IMR-90 (cell line): ENCODE measurements around the gene NUP205. TPM values are rescaled to one million over a fixed set of nuclear protein-coding genes. Genes with fewer than 3 reads are reported as not detected.
A peak's percentile ranks its signal among the peaks of the same experiment; 100 is the strongest.

ENCODE experiments used
- ATAC-seq: fragments of 200-7000 bp; cut with Tn5 transposase; 2 replicates; pipeline ENCODE4 v1.9.1; 2020; ENCODE audit warnings: low read depth, mild to moderate bottlenecking, moderate library complexity
- BruUV-seq: library from RNA; stranded (reverse); fragments of 400-500 nt; replicated peaks from 2 replicates; lab custom pipeline; 2021; lab: Mats Ljungman, UMichigan
- CTCF ChIA-PET: fragments of 300-600 bp; formaldehyde crosslinking; extraction: SDS; loops from one replicate; lab custom pipeline; 2021; ENCODE audit warnings: antibody characterized with exemption; lab: Yijun Ruan, JAX
- POLR2A ChIA-PET: fragments of 300-600 bp; sonication (Branson Sonifier 250); formaldehyde crosslinking; loops from one replicate; lab custom pipeline; 2022; ENCODE audit warnings: antibody characterized with exemption; ENCODE audit not compliant: unreplicated experiment; lab: Charles Lee
- DNase-seq: peaks from one replicate; pipeline ENCODE4 v3.0.0; 2013
- H2AFZ ChIP-seq: replicated peaks from 2 replicates; pipeline ENCODE3; 2013; ENCODE audit warnings: low read length, mild to moderate bottlenecking; ENCODE audit not compliant: poor library complexity
- H2AK5ac ChIP-seq: 2 replicates; pipeline ENCODE4 v1.6.1; 2013; ENCODE audit warnings: low read depth, low read length, inconsistent platforms
- H2AK9ac ChIP-seq: replicated peaks from 2 replicates; pipeline ENCODE3; 2013; ENCODE audit warnings: mild to moderate bottlenecking, low read depth, low read length, moderate library complexity; ENCODE audit not compliant: poor library complexity
- H2BK120ac ChIP-seq: 2 replicates; pipeline ENCODE4 v1.6.1; 2013; ENCODE audit warnings: low read depth, low read length, inconsistent platforms
- H2BK15ac ChIP-seq: 3 replicates; pipeline ENCODE4 v1.6.1; 2013; ENCODE audit warnings: low read depth, low read length, inconsistent platforms
- H2BK20ac ChIP-seq: 2 replicates; pipeline ENCODE4 v1.6.1; 2013; ENCODE audit warnings: low read depth, mild to moderate bottlenecking, inconsistent platforms, low read length, moderate library complexity
- H2BK5ac ChIP-seq: 2 replicates; pipeline ENCODE4 v1.6.1; 2013; ENCODE audit warnings: mild to moderate bottlenecking, low read depth, low read length, inconsistent platforms; ENCODE audit not compliant: poor library complexity, severe bottlenecking
- H3K14ac ChIP-seq: replicated peaks from 2 replicates; pipeline ENCODE4 v1.6.1; 2013; ENCODE audit warnings: low read depth, low read length, inconsistent platforms
- H3K18ac ChIP-seq: 2 replicates; pipeline ENCODE4 v1.6.1; 2013; ENCODE audit warnings: low read depth, low read length, control low read depth
- H3K23ac ChIP-seq: 2 replicates; pipeline ENCODE4 v1.6.1; 2013; ENCODE audit warnings: low read depth, low read length, inconsistent platforms
- H3K27ac ChIP-seq: 2 replicates; pipeline ENCODE4 v1.5.1; 2013; ENCODE audit warnings: mild to moderate bottlenecking, control low read depth, low read length; ENCODE audit not compliant: insufficient read depth
- H3K27me3 ChIP-seq: 2 replicates; pipeline ENCODE4 v1.6.1; 2013; ENCODE audit warnings: low read length; ENCODE audit not compliant: control insufficient read depth, insufficient read depth
- H3K36me3 ChIP-seq: 2 replicates; pipeline ENCODE4 v1.6.1; 2013; ENCODE audit warnings: low read length, mixed read lengths; ENCODE audit not compliant: control insufficient read depth, insufficient read depth
- H3K4ac ChIP-seq: 2 replicates; pipeline ENCODE4 v1.6.1; 2013; ENCODE audit warnings: low read depth, low read length, inconsistent platforms
- H3K4me1 ChIP-seq: 2 replicates; pipeline ENCODE4 v1.6.1; 2013; ENCODE audit warnings: low read length, mixed read lengths; ENCODE audit not compliant: control insufficient read depth, insufficient read depth
- H3K4me2 ChIP-seq: 2 replicates; pipeline ENCODE4 v1.6.1; 2013; ENCODE audit warnings: low read depth, mild to moderate bottlenecking, control low read depth, low read length, moderate library complexity
- H3K4me3 ChIP-seq: 2 replicates; pipeline ENCODE4 v1.5.1; 2013; ENCODE audit warnings: low read depth, mild to moderate bottlenecking, control low read depth, low read length, moderate library complexity; ENCODE audit not compliant: insufficient read depth
- H3K56ac ChIP-seq: 2 replicates; pipeline ENCODE4 v1.6.1; 2013; ENCODE audit warnings: low read length, inconsistent platforms; ENCODE audit not compliant: insufficient read depth; ENCODE audit errors: extremely low read depth
- H3K79me1 ChIP-seq, 2 experiments: 2 replicates each; pipeline ENCODE4 v1.6.1; 2013; ENCODE audit warnings: low read length in 2 of 2, inconsistent platforms in 1 of 2, low read depth in 1 of 2
- H3K9ac ChIP-seq: 2 replicates; pipeline ENCODE4 v1.6.1; 2013; ENCODE audit warnings: low read depth, low read length, control low read depth
- H3K9me1 ChIP-seq: 2 replicates; pipeline ENCODE4 v1.6.1; 2013; ENCODE audit warnings: low read length, inconsistent platforms; ENCODE audit not compliant: insufficient read depth
- H3K9me3 ChIP-seq: 2 replicates; pipeline ENCODE4 v1.6.1; 2013; ENCODE audit warnings: low read length; ENCODE audit not compliant: control insufficient read depth, insufficient read depth
- H4K20me1 ChIP-seq: 2 replicates; pipeline ENCODE4 v1.6.1; 2013; ENCODE audit warnings: low read length, inconsistent platforms; ENCODE audit not compliant: insufficient read depth
- H4K5ac ChIP-seq: 2 replicates; pipeline ENCODE4 v1.6.1; 2013; ENCODE audit warnings: mild to moderate bottlenecking, low read depth, low read length, control low read depth
- H4K8ac ChIP-seq, 2 experiments: 2 replicates each; pipeline ENCODE4 v1.6.1; 2013; ENCODE audit warnings: low read depth in 2 of 2, low read length in 2 of 2, control low read depth in 1 of 2, inconsistent platforms in 1 of 2
- H4K91ac ChIP-seq: 2 replicates; pipeline ENCODE4 v1.6.1; 2013; ENCODE audit warnings: low read depth, low read length, inconsistent platforms; ENCODE audit not compliant: insufficient read depth
- BHLHE40 ChIP-seq: fragments of 150-350 bp; IDR thresholded peaks from 2 replicates; pipeline ENCODE4 v1.6.1; 2016; ENCODE audit warnings: mild to moderate bottlenecking, low read depth, low read length
- ELK1 ChIP-seq: fragments of 150-350 bp; IDR thresholded peaks from 2 replicates; pipeline ENCODE4 v1.6.1; 2016; ENCODE audit warnings: low read depth, mild to moderate bottlenecking, low read length, moderate library complexity, borderline replicate concordance
- FOS ChIP-seq: fragments of 150-350 bp; IDR thresholded peaks from 2 replicates; pipeline ENCODE4 v1.6.1; 2016; ENCODE audit warnings: low read depth, low read length
- MAZ ChIP-seq: IDR thresholded peaks from 2 replicates; pipeline ENCODE4 v1.6.1; 2012; ENCODE audit warnings: low read depth, mild to moderate bottlenecking, low read length, improper control_type of control experiment, moderate library complexity, borderline replicate concordance
- RAD21 ChIP-seq: IDR thresholded peaks from 2 replicates; pipeline ENCODE4 v1.6.1; 2012; ENCODE audit warnings: low read length, improper control_type of control experiment
- USF2 ChIP-seq: fragments of 150-350 bp; IDR thresholded peaks from 2 replicates; pipeline ENCODE4 v1.6.1; 2017; ENCODE audit warnings: mild to moderate bottlenecking, antibody characterized with exemption, low read length, low read depth
- WGBS, 2 experiments: methylation state at CpG; one replicate each; pipeline versions ENCODE4 v1.1.5 to v1.1.7; 2013; ENCODE audit warnings: missing lambda C conversion rate in 2 of 2; ENCODE audit not compliant: insufficient read length in 1 of 2; ENCODE audit errors: extremely low coverage in 2 of 2; 5-methylcytosine and 5-hydroxymethylcytosine counted together
- dilution Hi-C: fragments of 300-500 bp; cut with HindIII; formaldehyde crosslinking; loops from one replicate; pipeline ENCODE4 v1.14.3; 2018; ENCODE audit warnings: low sequenced_read_pairs; ENCODE audit not compliant: unreplicated experiment
- in situ Hi-C: fragments of 300-500 bp; cut with MboI; formaldehyde crosslinking; loops from 3 replicates; pipeline ENCODE4 v1.14.3; 2019; ENCODE audit warnings: low sequenced_read_pairs, inconsistent platforms, mixed read lengths
- intact Hi-C: fragments of 100-400 bp; cut with micrococcal nuclease; formaldehyde crosslinking; loops from 2 replicates; pipeline ENCODE4 v1.10.0; 2022
- polyA plus RNA-seq, 3 experiments: library from polyadenylated mRNA; depleted of rRNA; stranded (reverse); fragments of >200 nt; gene quantifications; 2 replicates each; pipeline ENCODE4 v1.2.3, GENCODE V29; 2012; ENCODE audit warnings: low replicate concordance in 1 of 3
- total RNA-seq: library from RNA; depleted of rRNA; stranded (reverse); fragments of >200 nt; gene quantifications from 2 replicates; pipeline ENCODE4 v1.2.3, GENCODE V29; 2012

Gene NUP205
- total and polyA plus RNA-seq, 2 of the 4 experiments (the other 2 are of a cell fraction): 29.5 to 84.6 TPM

GRCh38 chr7:135670179-135670578 is 112.5 kb downstream of the NUP205 start:
- DNase-seq (peak; percentile 86), ATAC-seq (peak; percentile 72)
- Histone ChIP-seq H3K23ac (peak overlapping the region; percentile 36; the same call in 1 of the 2 replicates), H3K4me2 (peak overlapping the region; percentile 75), H3K14ac (no peak overlapping the region), H3K9me1 (peaks cover 5% of the 10 kb centered on the region; the same call in 1 of the 2 replicates), H4K91ac (no peak overlapping the region), H3K9me3 (no peaks in the 10 kb centered on the region), H3K4me3 (no peak overlapping the region), H2AK9ac (no peak overlapping the region), H3K27ac (peak overlapping the region; percentile 15; the same call in 1 of the 2 replicates), H4K8ac (no peak overlapping the region), H4K20me1 (peaks cover 33% of the 10 kb centered on the region), H2BK120ac (no peak overlapping the region), H2AFZ (no peak overlapping the region), H2AK5ac (peak overlapping the region; percentile 10; the same call in 1 of the 2 replicates), H3K4me1 (peaks cover 11% of the 10 kb centered on the region), H3K36me3 (peaks cover 5% of the 10 kb centered on the region; the same call in 1 of the 2 replicates), H4K5ac (no peak overlapping the region), H3K4ac (0 out of 2 replicates have a peak overlapping the region, but pooled peaks have one; percentile 31), H2BK5ac (peak overlapping the region; percentile 76), H3K27me3 (no peaks in the 10 kb centered on the region), H3K18ac (no peak overlapping the region), H3K56ac (no peak overlapping the region), H3K79me1 (peaks cover 0 to 53% of the 10 kb centered on the region in 2 experiments), H3K9ac (no peak overlapping the region), H2BK20ac (no peak overlapping the region), H2BK15ac (no peak overlapping the region)
- POLR2A ChIA-PET: interaction anchor here (0.5 to 0.8 kb wide), 2 partner anchors 61 to 131 kb away, joined by 3 read pairs; no protein-coding TSS in a partner anchor
- no CpG with 5 or more reads among the region's 1 CpG for WGBS, 2 experiments
- TF ChIP-seq ELK1 (no peak), BHLHE40 (no peak), FOS (no peak), RAD21 (no peak), USF2 (peak; percentile 39), MAZ (no peak)
- dilution Hi-C loops (no loop called here), in situ Hi-C loops (no loop called here), intact Hi-C loops (loop anchor here (10.0 kb wide), 1 partner anchor 305 kb away; the partner anchor contains the start of gene MTPN)
- BruUV-seq: no TSS peak
- CTCF ChIA-PET: no interaction called here
